H1 (cell line): ENCODE data around the gene USP7. TPM values are rescaled to one million over a fixed set of nuclear protein-coding genes. Genes with fewer than 3 reads are reported as not detected.

ENCODE experiments used
- CEBPB ChIP-seq: IDR thresholded peaks from 2 replicates; pipeline ENCODE4 v1.6.1; 2012; ENCODE audit warnings: low read depth, low read length
- CHD2 ChIP-seq: IDR thresholded peaks from 2 replicates; pipeline ENCODE4 v1.6.1; 2012; ENCODE audit warnings: low read length, improper control_type of control experiment
- CHD7 ChIP-seq: fragments of 300-600 bp; sonication (generic); IDR thresholded peaks from 2 replicates; pipeline ENCODE4 v1.7.1; 2012; ENCODE audit warnings: low read length, moderate library complexity, mild to moderate bottlenecking, inconsistent platforms; ENCODE audit not compliant: insufficient replicate concordance
- EP300 ChIP-seq, 2 experiments: IDR thresholded peaks; 1 replicate in 1 of 2; 2 replicates in 1 of 2; pipeline ENCODE4 v1.6.1; 2011 to 2012; ENCODE audit warnings: low read depth in 2 of 2, low read length in 2 of 2, mild to moderate bottlenecking in 2 of 2, borderline replicate concordance in 1 of 2, inconsistent platforms in 1 of 2, moderate library complexity in 1 of 2
- EZH2 ChIP-seq: fragments of 200-600 bp; sonication (generic); IDR thresholded peaks from 2 replicates; pipeline ENCODE4 v1.7.1; 2012; ENCODE audit warnings: low read depth, mild to moderate bottlenecking, moderate library complexity, low read length, inconsistent platforms; ENCODE audit not compliant: severe bottlenecking
- KDM1A ChIP-seq: fragments of 200-600, 300-600 bp; sonication (generic); IDR thresholded peaks from 2 replicates; pipeline ENCODE4 v1.7.1; 2016; ENCODE audit warnings: mild to moderate bottlenecking, low read length, borderline replicate concordance
- NANOG ChIP-seq: IDR thresholded peaks from 2 replicates; pipeline ENCODE4 v1.6.1; 2011; ENCODE audit warnings: low read length, low read depth, mild to moderate bottlenecking, inconsistent platforms; ENCODE audit not compliant: insufficient read depth, poor library complexity, severe bottlenecking
- POU5F1 ChIP-seq: IDR thresholded peaks from 2 replicates; pipeline ENCODE4 v1.6.1; 2011; ENCODE audit warnings: low read depth, mild to moderate bottlenecking, low read length, moderate library complexity
- RFX5 ChIP-seq: IDR thresholded peaks from 2 replicates; pipeline ENCODE4 v1.6.1; 2011; ENCODE audit warnings: low read depth, low read length, improper control_type of control experiment, borderline replicate concordance
- SIRT6 ChIP-seq: IDR thresholded peaks from one replicate; pipeline ENCODE4 v1.7.1; 2012; ENCODE audit warnings: low read length, inconsistent platforms
- polyA plus RNA-seq, 7 experiments: library from polyadenylated mRNA; depleted of rRNA in 3 of 7; stranded (reverse) in 5 of 7; unstranded in 2 of 7; fragments of >200 nt in 5 of 7; fragments of 200-250 nt in 2 of 7; gene quantifications; 1 replicate in 5 of 7; 2 replicates in 1 of 7; 4 replicates in 1 of 7; pipeline versions ENCODE4 v1.2.1 to v1.2.3, GENCODE V29; 2011 to 2013; ENCODE audit warnings: missing spikeins in 2 of 7, mixed read lengths in 2 of 7
- total RNA-seq: library from RNA; stranded (reverse); fragmentation: NEBNext Ultra II Directional; extraction: Animal tissue kit (Norgen Biotek cat#: 25700); gene quantifications from 2 replicates; pipeline ENCODE4 v1.2.1, GENCODE V29; 2021

The USP7 gene
- total and polyA plus RNA-seq, 2 of the 8 experiments (the other 6 are each of a cell fraction or from before 2014, with no cell fraction given) = 21.3 to 211 TPM

- TF ChIP-seq CHD7 (no peak), EZH2 (no peak), CEBPB (no peak), SIRT6 (no peak), POU5F1 (no peak), KDM1A (peak; percentile 76; the same call in 1 of the 2 replicates), RFX5 (no peak), NANOG (peak; percentile 55), CHD2 (peak; percentile 13; the same call in 1 of the 2 replicates), EP300 (IDR thresholded peaks at IDR 0.05; ENCODE audit: borderline replicate concordance in 1 of 2, low read depth in 2 of 2, low read length in 2 of 2) (peak in 1 of 2 experiments; percentile 82; a peak in 1 of 3 replicates)
Observed at GRCh38 chr16:8866118-8866883, 97.4 kb downstream of the USP7 start (continued).
